Liver (tissue), 9 donors: Measurements from ENCODE around the gene C16orf74. TPM values are rescaled to one million over a fixed set of nuclear protein-coding genes. Genes with fewer than 3 reads are reported as not detected.

Source experiments
- DNase-seq: peaks from one replicate; pipeline ENCODE4 v3.0.0-alpha.2; 2017; ENCODE audit warnings: low spot score
- H3K27ac ChIP-seq, 2 donors: one replicate each; pipeline ENCODE4 v1.7.0; 2013; ENCODE audit warnings: inconsistent platforms in 2 of 2, low read length in 2 of 2, control low read depth in 1 of 2, low read depth in 1 of 2, mild to moderate bottlenecking in 1 of 2
- H3K27me3 ChIP-seq, 4 donors: one replicate each; pipeline versions ENCODE4 v1.6.1 to v1.7.0; 2013; ENCODE audit warnings: low read length in 3 of 4, inconsistent platforms in 1 of 4, mild to moderate bottlenecking in 1 of 4, moderate library complexity in 1 of 4; ENCODE audit not compliant: control insufficient read depth in 4 of 4, insufficient read depth in 4 of 4
- H3K36me3 ChIP-seq, 4 donors: one replicate each; pipeline versions ENCODE4 v1.6.1 to v1.7.0; 2013; ENCODE audit warnings: low read length in 3 of 4, mild to moderate bottlenecking in 3 of 4, low read depth in 1 of 4, moderate library complexity in 1 of 4; ENCODE audit not compliant: control insufficient read depth in 4 of 4, insufficient read depth in 3 of 4
- H3K4me1 ChIP-seq, 4 donors: one replicate each; pipeline versions ENCODE4 v1.6.1 to v1.7.0; 2013; ENCODE audit warnings: low read length in 3 of 4, mild to moderate bottlenecking in 3 of 4, moderate library complexity in 1 of 4; ENCODE audit not compliant: control insufficient read depth in 4 of 4, insufficient read depth in 4 of 4
- H3K4me3 ChIP-seq, 3 donors: one replicate each; pipeline versions ENCODE4 v1.6.1 to v1.7.0; 2013; ENCODE audit warnings: low read length in 3 of 3, control low read depth in 1 of 3, low read depth in 1 of 3, mild to moderate bottlenecking in 1 of 3
- H3K9ac ChIP-seq, 2 donors: one replicate each; pipeline ENCODE4 v1.7.0; 2013; ENCODE audit warnings: low read length in 2 of 2, mild to moderate bottlenecking in 2 of 2, moderate library complexity in 2 of 2, control low read depth in 1 of 2, low read depth in 1 of 2
- H3K9me3 ChIP-seq, 4 donors: one replicate each; pipeline versions ENCODE4 v1.6.1 to v1.7.0; 2013; ENCODE audit warnings: low read length in 3 of 4; ENCODE audit not compliant: control insufficient read depth in 4 of 4
- EGR1 ChIP-seq, 2 donors: IDR thresholded peaks; 2 replicates each; pipeline ENCODE4 v1.6.1; 2016 to 2018; ENCODE audit warnings: antibody characterized with exemption in 2 of 2, low read depth in 2 of 2
- FOXA1 ChIP-seq: IDR thresholded peaks from 2 replicates; pipeline ENCODE4 v1.6.1; 2016; ENCODE audit warnings: antibody characterized with exemption
- FOXA2 ChIP-seq: IDR thresholded peaks from 2 replicates; pipeline ENCODE4 v1.6.1; 2016; ENCODE audit warnings: antibody characterized with exemption
- GABPA ChIP-seq, 2 donors: IDR thresholded peaks in 1 of 2; conservative IDR thresholded peaks in 1 of 2; 2 replicates each; pipeline ENCODE4 v1.6.1; 2016; ENCODE audit warnings: antibody characterized with exemption in 2 of 2, mild to moderate bottlenecking in 1 of 2, moderate library complexity in 1 of 2
- HNF4A ChIP-seq, 2 donors: conservative IDR thresholded peaks; 2 replicates each; pipeline ENCODE4 v1.6.1; 2016; ENCODE audit warnings: antibody characterized with exemption in 2 of 2, mild to moderate bottlenecking in 2 of 2
- HNF4G ChIP-seq: IDR thresholded peaks from 2 replicates; pipeline ENCODE4 v1.6.1; 2016; ENCODE audit warnings: antibody characterized with exemption
- JUND ChIP-seq, 2 donors: IDR thresholded peaks; 2 replicates each; pipeline ENCODE4 v1.6.1; 2016; ENCODE audit warnings: antibody characterized with exemption in 2 of 2
- MAX ChIP-seq: IDR thresholded peaks from 2 replicates; pipeline ENCODE4 v1.6.1; 2016; ENCODE audit warnings: antibody characterized with exemption
- NR2F2 ChIP-seq: IDR thresholded peaks from 2 replicates; pipeline ENCODE4 v1.6.1; 2016; ENCODE audit warnings: antibody characterized with exemption
- RAD21 ChIP-seq, 2 donors: IDR thresholded peaks; 2 replicates each; pipeline ENCODE4 v1.6.1; 2016; ENCODE audit warnings: antibody characterized with exemption in 2 of 2, mild to moderate bottlenecking in 2 of 2
- REST ChIP-seq: IDR thresholded peaks from 2 replicates; pipeline ENCODE4 v1.6.1; 2016; ENCODE audit warnings: antibody characterized with exemption, mild to moderate bottlenecking
- RXRA ChIP-seq, 2 donors: IDR thresholded peaks; 2 replicates each; pipeline ENCODE4 v1.6.1; 2017 to 2018; ENCODE audit warnings: antibody characterized with exemption in 2 of 2, mild to moderate bottlenecking in 1 of 2
- SP1 ChIP-seq: IDR thresholded peaks from 2 replicates; pipeline ENCODE4 v1.6.1; 2018; ENCODE audit warnings: antibody characterized with exemption, mild to moderate bottlenecking
- TAF1 ChIP-seq: conservative IDR thresholded peaks from 2 replicates; pipeline ENCODE4 v1.6.1; 2016; ENCODE audit warnings: antibody characterized with exemption, mild to moderate bottlenecking
- YY1 ChIP-seq: IDR thresholded peaks from 2 replicates; pipeline ENCODE4 v1.6.1; 2016; ENCODE audit warnings: antibody characterized with exemption, mild to moderate bottlenecking
- whole genome bisulfite sequencing: extraction: QIAGEN DNeasy Blood & Tissue Kit; methylation state at CpG from one replicate; pipeline ENCODE4 v1.1.7; 2013; 5-methylcytosine and 5-hydroxymethylcytosine counted together
- polyA plus RNA-seq, 2 donors: library from polyadenylated mRNA; stranded (reverse) in 1 of 2; unstranded in 1 of 2; fragments of 200-250 nt in 1 of 2; fragments of >200 nt in 1 of 2; fragmentation: Nextera tagmentation in 1 of 2; extraction: Ambion mirVana in 1 of 2; gene quantifications; one replicate each; pipeline versions ENCODE4 v1.2.1 to v1.2.3, GENCODE V29; 2013 to 2015
- total RNA-seq, 2 donors: library from RNA; depleted of rRNA; stranded (reverse); fragments of >200 nt; gene quantifications; one replicate each; pipeline ENCODE4 v1.2.3, GENCODE V29; 2014
- TF ChIP-seq, protein P1 (sequence below): IDR thresholded peaks from 2 replicates; pipeline ENCODE4 v1.6.1; 2016; ENCODE audit warnings: antibody characterized with exemption
- TF ChIP-seq, protein P2 (sequence below): IDR thresholded peaks from 2 replicates; pipeline ENCODE4 v1.6.1; 2016; ENCODE audit warnings: antibody characterized with exemption
- TF ChIP-seq, protein P3 (sequence below): fragments of 150-350 bp; IDR thresholded peaks from 2 replicates; pipeline ENCODE4 v1.5.1; 2017; ENCODE audit warnings: improper control_type of control experiment, low read depth, low read length; ENCODE audit not compliant: missing input control
- donor health status: healthy.
- donor health status: healthy.
- donor health status: healthy.
- donor health status: healthy.
- donor health status: healthy.

Gene C16orf74
- total and polyA plus RNA-seq, 4 donors, result 0.37 to 0.75 (median 0.43) TPM

- TF ChIP-seq REST, result no peak
- TF ChIP-seq NR2F2, result no peak
- no peak for TF ChIP-seq TAF1
- TF ChIP-seq, protein P1, sequence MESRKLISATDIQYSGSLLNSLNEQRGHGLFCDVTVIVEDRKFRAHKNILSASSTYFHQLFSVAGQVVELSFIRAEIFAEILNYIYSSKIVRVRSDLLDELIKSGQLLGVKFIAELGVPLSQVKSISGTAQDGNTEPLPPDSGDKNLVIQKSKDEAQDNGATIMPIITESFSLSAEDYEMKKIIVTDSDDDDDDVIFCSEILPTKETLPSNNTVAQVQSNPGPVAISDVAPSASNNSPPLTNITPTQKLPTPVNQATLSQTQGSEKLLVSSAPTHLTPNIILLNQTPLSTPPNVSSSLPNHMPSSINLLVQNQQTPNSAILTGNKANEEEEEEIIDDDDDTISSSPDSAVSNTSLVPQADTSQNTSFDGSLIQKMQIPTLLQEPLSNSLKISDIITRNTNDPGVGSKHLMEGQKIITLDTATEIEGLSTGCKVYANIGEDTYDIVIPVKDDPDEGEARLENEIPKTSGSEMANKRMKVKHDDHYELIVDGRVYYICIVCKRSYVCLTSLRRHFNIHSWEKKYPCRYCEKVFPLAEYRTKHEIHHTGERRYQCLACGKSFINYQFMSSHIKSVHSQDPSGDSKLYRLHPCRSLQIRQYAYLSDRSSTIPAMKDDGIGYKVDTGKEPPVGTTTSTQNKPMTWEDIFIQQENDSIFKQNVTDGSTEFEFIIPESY, result no peak
Measured at GRCh38 chr16:85754413-85754812, 3.5 kb upstream of the C16orf74 start (continued).

DNA sequence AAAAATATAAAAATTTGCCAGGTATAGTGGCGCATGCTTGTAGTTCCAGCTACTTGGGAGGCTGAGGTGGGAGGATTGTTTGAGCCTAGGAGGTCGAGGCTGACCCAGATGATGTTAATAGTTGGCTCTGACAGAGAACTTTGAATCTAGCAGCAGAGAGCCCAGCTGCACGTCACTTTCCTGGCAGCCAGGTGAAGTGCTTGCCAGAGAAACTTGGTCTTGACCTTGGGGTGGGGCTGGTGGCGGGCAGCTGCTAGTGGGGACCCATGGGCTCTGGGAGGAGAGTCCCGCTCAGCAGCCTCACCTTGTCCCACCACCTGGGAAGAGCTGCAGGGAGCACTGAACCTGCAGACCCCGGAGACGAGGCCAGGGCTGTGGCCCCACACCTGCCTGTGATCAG, 3.1 kb upstream of the C16orf74 start:
- WGBS, result 88% methylated on average over 7 of the region's 7 CpGs
- Histone ChIP-seq H3K27ac (no peak overlapping the region), H3K36me3 (no peaks in the 10 kb centered on the region), H3K4me1 (peaks cover 3 to 12% (median 8%) of the 10 kb centered on the region in 4 donors), H3K27me3 (no peaks in the 10 kb centered on the region), H3K4me3 (no peak overlapping the region), H3K9me3 (no peaks in the 10 kb centered on the region), H3K9ac (no peak overlapping the region)
- DNase-seq, result no peak
- no peak for TF ChIP-seq MAX
- TF ChIP-seq, protein P2, sequence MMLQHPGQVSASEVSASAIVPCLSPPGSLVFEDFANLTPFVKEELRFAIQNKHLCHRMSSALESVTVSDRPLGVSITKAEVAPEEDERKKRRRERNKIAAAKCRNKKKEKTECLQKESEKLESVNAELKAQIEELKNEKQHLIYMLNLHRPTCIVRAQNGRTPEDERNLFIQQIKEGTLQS, result no peak
- TF ChIP-seq NR2F2, result no peak
- TF ChIP-seq GABPA (IDR thresholded peaks at IDR 0.05 in 1 of 2, conservative IDR thresholded peaks at IDR 0.05 in 1 of 2), result no peak
- no peak for TF ChIP-seq JUND (IDR thresholded peaks at IDR 0.05)
- no peak for TF ChIP-seq RAD21 (IDR thresholded peaks at IDR 0.05)
- TF ChIP-seq YY1, result no peak

DNA sequence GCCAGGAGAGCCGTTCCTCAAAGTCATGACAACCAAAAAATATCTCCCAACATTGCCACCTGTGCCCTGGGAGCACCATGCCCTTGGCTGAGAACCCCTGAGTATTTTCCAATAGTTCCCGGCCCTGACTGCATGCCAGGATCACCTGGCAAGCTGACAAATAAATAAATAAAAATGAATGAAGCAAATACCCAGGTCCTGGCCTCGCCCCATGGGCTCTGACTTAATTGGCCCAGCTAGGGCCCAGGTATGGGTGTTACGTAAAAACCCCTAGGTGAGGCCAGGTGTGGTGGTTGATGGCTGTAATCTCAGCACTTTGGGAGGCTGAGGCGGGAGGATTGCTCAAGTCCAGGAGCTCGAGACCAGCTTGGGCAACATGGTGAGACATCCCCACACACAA, 2.7 kb upstream of the C16orf74 start:
- DNase-seq, result no peak
- TF ChIP-seq TAF1 (no peak), FOXA1 (no peak), HNF4G (no peak), FOXA2 (no peak), EGR1 (IDR thresholded peaks at IDR 0.05; ENCODE audit: low read depth in 2 of 2) (no peak), GABPA (IDR thresholded peaks at IDR 0.05 in 1 of 2, conservative IDR thresholded peaks at IDR 0.05 in 1 of 2) (no peak), SP1 (no peak), JUND (IDR thresholded peaks at IDR 0.05) (no peak), NR2F2 (no peak), REST (no peak), RXRA (IDR thresholded peaks at IDR 0.05) (no peak), HNF4A (conservative IDR thresholded peaks at IDR 0.05) (no peak), RAD21 (IDR thresholded peaks at IDR 0.05) (no peak), YY1 (no peak)
- TF ChIP-seq, protein P2, result no peak
- TF ChIP-seq, protein P3, sequence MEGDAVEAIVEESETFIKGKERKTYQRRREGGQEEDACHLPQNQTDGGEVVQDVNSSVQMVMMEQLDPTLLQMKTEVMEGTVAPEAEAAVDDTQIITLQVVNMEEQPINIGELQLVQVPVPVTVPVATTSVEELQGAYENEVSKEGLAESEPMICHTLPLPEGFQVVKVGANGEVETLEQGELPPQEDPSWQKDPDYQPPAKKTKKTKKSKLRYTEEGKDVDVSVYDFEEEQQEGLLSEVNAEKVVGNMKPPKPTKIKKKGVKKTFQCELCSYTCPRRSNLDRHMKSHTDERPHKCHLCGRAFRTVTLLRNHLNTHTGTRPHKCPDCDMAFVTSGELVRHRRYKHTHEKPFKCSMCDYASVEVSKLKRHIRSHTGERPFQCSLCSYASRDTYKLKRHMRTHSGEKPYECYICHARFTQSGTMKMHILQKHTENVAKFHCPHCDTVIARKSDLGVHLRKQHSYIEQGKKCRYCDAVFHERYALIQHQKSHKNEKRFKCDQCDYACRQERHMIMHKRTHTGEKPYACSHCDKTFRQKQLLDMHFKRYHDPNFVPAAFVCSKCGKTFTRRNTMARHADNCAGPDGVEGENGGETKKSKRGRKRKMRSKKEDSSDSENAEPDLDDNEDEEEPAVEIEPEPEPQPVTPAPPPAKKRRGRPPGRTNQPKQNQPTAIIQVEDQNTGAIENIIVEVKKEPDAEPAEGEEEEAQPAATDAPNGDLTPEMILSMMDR, result no peak
- H3K27ac ChIP-seq, result no peak overlapping the region
- H3K4me3 ChIP-seq, result no peak overlapping the region
- 50% methylated on average over 6 of the region's 6 CpGs for WGBS
- H3K9ac ChIP-seq, result no peak overlapping the region
- H3K4me1 ChIP-seq, result peaks cover 3 to 12% (median 8%) of the 10 kb centered on the region in 4 donors
- H3K36me3 ChIP-seq, result no peaks in the 10 kb centered on the region
- no peaks in the 10 kb centered on the region for H3K27me3 ChIP-seq
- H3K9me3 ChIP-seq, result no peaks in the 10 kb centered on the region
